Keratinocyte (primary cell): ENCODE data around the gene DAPK2.

Source experiments
- EZH2 ChIP-seq: IDR thresholded peaks from one replicate; pipeline ENCODE4 v1.6.1; 2012; ENCODE audit warnings: inconsistent platforms, mild to moderate bottlenecking, low read length, moderate library complexity
- TF ChIP-seq, protein P1 (sequence below), 3 experiments: IDR thresholded peaks in 1 of 3; conservative IDR thresholded peaks in 1 of 3; optimal IDR thresholded peaks in 1 of 3; 2 replicates in 2 of 3; 3 replicates in 1 of 3; pipeline versions ENCODE3 to v1.5.1; 2011; ENCODE audit warnings: low read length in 3 of 3, mild to moderate bottlenecking in 3 of 3, moderate library complexity in 2 of 3, control low read depth in 1 of 3, inconsistent platforms in 1 of 3; ENCODE audit not compliant: insufficient read depth in 2 of 3; ENCODE audit errors: extremely low read depth in 1 of 3

DNA sequence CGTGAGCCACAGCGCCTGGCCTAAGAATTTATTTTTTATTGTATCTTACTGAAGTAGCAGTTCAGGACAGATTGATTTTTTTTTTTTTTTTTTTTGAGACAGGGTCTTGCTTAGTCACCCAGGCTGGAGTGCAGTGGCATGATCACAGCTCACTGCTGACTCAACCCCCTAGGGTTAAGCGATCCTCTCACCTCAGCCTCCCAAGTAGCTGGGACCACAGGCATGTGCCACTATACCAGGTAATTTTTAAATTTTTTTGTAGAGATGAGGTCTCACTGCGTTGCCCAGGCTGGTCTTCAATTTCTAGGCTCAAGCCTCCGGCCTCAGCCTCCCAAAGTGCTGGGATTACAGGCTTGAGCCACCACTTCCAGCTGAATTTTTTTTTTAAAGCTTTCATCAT lies 112.8 kb downstream of the DAPK2 start:
- TF ChIP-seq, protein P1, sequence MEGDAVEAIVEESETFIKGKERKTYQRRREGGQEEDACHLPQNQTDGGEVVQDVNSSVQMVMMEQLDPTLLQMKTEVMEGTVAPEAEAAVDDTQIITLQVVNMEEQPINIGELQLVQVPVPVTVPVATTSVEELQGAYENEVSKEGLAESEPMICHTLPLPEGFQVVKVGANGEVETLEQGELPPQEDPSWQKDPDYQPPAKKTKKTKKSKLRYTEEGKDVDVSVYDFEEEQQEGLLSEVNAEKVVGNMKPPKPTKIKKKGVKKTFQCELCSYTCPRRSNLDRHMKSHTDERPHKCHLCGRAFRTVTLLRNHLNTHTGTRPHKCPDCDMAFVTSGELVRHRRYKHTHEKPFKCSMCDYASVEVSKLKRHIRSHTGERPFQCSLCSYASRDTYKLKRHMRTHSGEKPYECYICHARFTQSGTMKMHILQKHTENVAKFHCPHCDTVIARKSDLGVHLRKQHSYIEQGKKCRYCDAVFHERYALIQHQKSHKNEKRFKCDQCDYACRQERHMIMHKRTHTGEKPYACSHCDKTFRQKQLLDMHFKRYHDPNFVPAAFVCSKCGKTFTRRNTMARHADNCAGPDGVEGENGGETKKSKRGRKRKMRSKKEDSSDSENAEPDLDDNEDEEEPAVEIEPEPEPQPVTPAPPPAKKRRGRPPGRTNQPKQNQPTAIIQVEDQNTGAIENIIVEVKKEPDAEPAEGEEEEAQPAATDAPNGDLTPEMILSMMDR (optimal IDR thresholded peaks at IDR 0.05 in 1 of 3, IDR thresholded peaks at IDR 0.05 in 1 of 3, conservative IDR thresholded peaks at IDR 0.05 in 1 of 3; ENCODE audit: extremely low read depth in 1 of 3, insufficient read depth in 2 of 3, low read length in 3 of 3) = no peak
- no peak for TF ChIP-seq EZH2
